PC-9 (cell line): ENCODE results near the gene USP48. TPM values are rescaled to one million over a fixed set of nuclear protein-coding genes. Genes with fewer than 3 reads are reported as not detected.

Source experiments
- BruUV-seq: library from RNA; stranded (reverse); fragments of 400-500 nt; replicated peaks from 2 replicates; lab custom pipeline; 2021; lab: Mats Ljungman, UMichigan
- CTCF ChIA-PET: fragments of 300-600 bp; sonication (Branson Sonifier 250); formaldehyde crosslinking; loops from one replicate; lab custom pipeline; 2022; ENCODE audit warnings: antibody characterized with exemption; lab: Charles Lee
- POLR2A ChIA-PET: fragments of 300-600 bp; sonication (Branson Sonifier 250); formaldehyde crosslinking; loops from one replicate; lab custom pipeline; 2022; ENCODE audit warnings: antibody characterized with exemption; ENCODE audit not compliant: unreplicated experiment; lab: Charles Lee
- DNase-seq, 2 experiments: peaks; one replicate each; pipeline versions ENCODE4 v3.0.0 to v3.0.0-alpha.2; 2015 to 2022; ENCODE audit warnings: mixed read lengths in 1 of 2
- H2AFZ ChIP-seq: fragments of 200-600 bp; sonication (generic); 2 replicates; pipeline ENCODE4 v1.8.1; 2017; ENCODE audit warnings: antibody characterized with exemption
- H3F3A ChIP-seq: fragments of 200-600 bp; sonication (generic); 2 replicates; pipeline ENCODE4 v1.8.1; 2017; ENCODE audit warnings: antibody characterized with exemption, mild to moderate bottlenecking, low read depth; ENCODE audit not compliant: insufficient read depth
- H3K27ac ChIP-seq: fragments of 200-600 bp; sonication (generic); 2 replicates; pipeline ENCODE4 v1.6.1; 2016; ENCODE audit warnings: mixed run types
- H3K27me3 ChIP-seq: fragments of 200-600 bp; sonication (generic); 2 replicates; pipeline ENCODE4 v1.6.1; 2016; ENCODE audit warnings: low read depth, mixed run types; ENCODE audit not compliant: insufficient read depth
- H3K36me3 ChIP-seq: fragments of 200-600 bp; sonication (generic); 2 replicates; pipeline ENCODE4 v1.6.1; 2016; ENCODE audit warnings: low read depth, mixed run types
- H3K4me1 ChIP-seq: fragments of 200-600 bp; sonication (generic); replicated peaks from 2 replicates; pipeline ENCODE4 v1.6.1; 2016; ENCODE audit warnings: mixed run types; ENCODE audit not compliant: insufficient read depth
- H3K4me2 ChIP-seq: fragments of 200-600 bp; sonication (generic); 2 replicates; pipeline ENCODE4 v1.6.1; 2017; ENCODE audit warnings: mixed run types
- H3K4me3 ChIP-seq: fragments of 200-600 bp; sonication (generic); 2 replicates; pipeline ENCODE4 v1.6.1; 2016; ENCODE audit warnings: mixed run types
- H3K79me2 ChIP-seq: fragments of 200-600 bp; sonication (generic); 2 replicates; pipeline ENCODE4 v1.6.1; 2017; ENCODE audit warnings: low read depth, mixed run types
- H3K9me2 ChIP-seq: fragments of 200-600 bp; sonication (generic); 2 replicates; pipeline ENCODE4 v1.8.1; 2017; ENCODE audit warnings: mild to moderate bottlenecking; ENCODE audit not compliant: insufficient read depth
- H3K9me3 ChIP-seq: fragments of 200-600 bp; sonication (generic); 2 replicates; pipeline ENCODE4 v1.8.1; 2016; ENCODE audit warnings: low read depth; ENCODE audit not compliant: insufficient read depth
- H4K20me1 ChIP-seq: fragments of 200-600 bp; sonication (generic); 2 replicates; pipeline ENCODE4 v1.8.1; 2017; ENCODE audit not compliant: insufficient read depth
- CTCF ChIP-seq: fragments of 200-600 bp; sonication (generic); conservative IDR thresholded peaks from 2 replicates; pipeline ENCODE4 v1.6.1; 2017; ENCODE audit warnings: mixed run types, antibody characterized with exemption, mild to moderate bottlenecking, moderate library complexity
- EZH2 ChIP-seq: fragments of 200-600 bp; sonication (generic); IDR thresholded peaks from 2 replicates; pipeline ENCODE4 v1.8.0; 2017; ENCODE audit warnings: antibody characterized with exemption, low read depth
- intact Hi-C: fragments of 100-400 bp; cut with micrococcal nuclease; formaldehyde crosslinking; loops from one replicate; pipeline ENCODE4 v1.10.0; 2022; ENCODE audit not compliant: unreplicated experiment
- total RNA-seq: library from RNA; stranded (reverse); gene quantifications from 2 replicates; pipeline ENCODE4 v1.2.3, GENCODE V29; 2021

The USP48 gene
- total RNA-seq, 1 experiment from 2014 or later: 63.1 TPM

DNA sequence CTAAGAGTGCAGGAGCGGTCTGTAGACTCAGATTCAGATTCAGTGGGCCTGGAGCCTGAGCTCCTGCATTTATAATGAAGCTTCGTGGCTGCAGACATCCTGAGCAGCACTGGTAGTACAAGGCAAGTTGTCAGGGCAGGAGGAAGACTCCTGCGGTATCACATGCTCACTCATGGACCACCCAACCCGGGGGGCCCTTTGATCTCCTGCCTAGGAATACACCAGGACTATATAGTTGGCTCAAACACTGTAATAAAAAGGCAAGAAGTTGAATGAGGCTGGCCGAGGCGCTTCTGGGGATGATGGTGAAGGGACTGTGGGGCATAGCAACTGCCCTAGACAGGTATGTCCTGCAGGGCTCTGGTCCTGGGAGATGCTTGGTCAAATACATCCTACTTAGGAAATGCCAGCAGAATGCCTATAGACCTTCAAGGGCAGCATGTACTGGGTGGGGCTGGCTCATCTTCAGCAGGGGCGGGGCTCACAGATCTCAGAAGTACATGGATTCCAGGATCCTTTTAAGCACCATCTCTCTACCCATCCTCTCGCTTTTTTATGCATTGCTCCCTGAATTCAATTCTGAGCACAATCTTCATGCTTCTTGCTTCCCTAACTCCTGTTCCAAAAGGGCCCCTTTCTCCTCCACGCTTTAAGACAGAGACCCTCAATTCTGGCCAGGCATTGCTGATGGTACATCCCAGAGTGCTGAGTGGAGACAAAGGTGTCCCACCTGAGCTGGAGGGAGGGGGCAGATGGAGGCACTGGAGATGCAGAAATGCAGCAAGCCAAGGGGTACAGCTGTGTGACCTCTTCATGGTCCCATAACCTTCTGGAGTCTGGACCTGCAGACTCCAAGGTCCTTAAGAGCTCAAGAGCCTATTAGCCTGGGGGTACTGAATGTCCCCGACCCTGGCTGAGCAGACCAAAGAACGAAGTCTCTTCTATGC lies 111.7 kb downstream of the USP48 start:
- CTCF ChIA-PET: no interaction called here
- no peaks in the 10 kb centered on the region for H4K20me1 ChIP-seq
- intact Hi-C loops: no loop called here
- H3K27me3 ChIP-seq: no peaks in the 10 kb centered on the region
- no peak for TF ChIP-seq CTCF
- no peak for TF ChIP-seq EZH2
- H3K4me3 ChIP-seq: no peak overlapping the region
- no peaks in the 10 kb centered on the region for H3K9me3 ChIP-seq
- H2AFZ ChIP-seq: no peak overlapping the region
- POLR2A ChIA-PET: no interaction called here
- no peaks in the 10 kb centered on the region for H3K36me3 ChIP-seq
- no peak overlapping the region for H3K27ac ChIP-seq
- no peaks in the 10 kb centered on the region for H3K79me2 ChIP-seq
- peaks cover 18% of the 10 kb centered on the region for H3K4me1 ChIP-seq
- H3K9me2 ChIP-seq: no peaks in the 10 kb centered on the region
- no TSS peak for BruUV-seq
- no peak overlapping the region for H3K4me2 ChIP-seq
- no peak for DNase-seq
- H3F3A ChIP-seq: peaks cover 9% of the 10 kb centered on the region; the same call in 1 of the 2 replicates

- Histone ChIP-seq H3K4me1 (peaks cover 8% of the 10 kb centered on the region), H3K4me2 (no peak overlapping the region), H3K9me3 (no peaks in the 10 kb centered on the region), H3K27ac (no peak overlapping the region), H4K20me1 (no peaks in the 10 kb centered on the region), H3K4me3 (no peak overlapping the region), H3K9me2 (no peaks in the 10 kb centered on the region), H3K79me2 (no peaks in the 10 kb centered on the region), H3K27me3 (no peaks in the 10 kb centered on the region), H3K36me3 (no peaks in the 10 kb centered on the region), H3F3A (no peaks in the 10 kb centered on the region), H2AFZ (no peak overlapping the region)
- TF ChIP-seq CTCF (no peak), EZH2 (no peak)
- no TSS peak for BruUV-seq
- intact Hi-C loops: no loop called here
- no peak for DNase-seq
- CTCF ChIA-PET: no interaction called here
- POLR2A ChIA-PET: no interaction called here
Measured at GRCh38 chr1:21670059-21670881, 112.7 kb downstream of the USP48 start.

DNA sequence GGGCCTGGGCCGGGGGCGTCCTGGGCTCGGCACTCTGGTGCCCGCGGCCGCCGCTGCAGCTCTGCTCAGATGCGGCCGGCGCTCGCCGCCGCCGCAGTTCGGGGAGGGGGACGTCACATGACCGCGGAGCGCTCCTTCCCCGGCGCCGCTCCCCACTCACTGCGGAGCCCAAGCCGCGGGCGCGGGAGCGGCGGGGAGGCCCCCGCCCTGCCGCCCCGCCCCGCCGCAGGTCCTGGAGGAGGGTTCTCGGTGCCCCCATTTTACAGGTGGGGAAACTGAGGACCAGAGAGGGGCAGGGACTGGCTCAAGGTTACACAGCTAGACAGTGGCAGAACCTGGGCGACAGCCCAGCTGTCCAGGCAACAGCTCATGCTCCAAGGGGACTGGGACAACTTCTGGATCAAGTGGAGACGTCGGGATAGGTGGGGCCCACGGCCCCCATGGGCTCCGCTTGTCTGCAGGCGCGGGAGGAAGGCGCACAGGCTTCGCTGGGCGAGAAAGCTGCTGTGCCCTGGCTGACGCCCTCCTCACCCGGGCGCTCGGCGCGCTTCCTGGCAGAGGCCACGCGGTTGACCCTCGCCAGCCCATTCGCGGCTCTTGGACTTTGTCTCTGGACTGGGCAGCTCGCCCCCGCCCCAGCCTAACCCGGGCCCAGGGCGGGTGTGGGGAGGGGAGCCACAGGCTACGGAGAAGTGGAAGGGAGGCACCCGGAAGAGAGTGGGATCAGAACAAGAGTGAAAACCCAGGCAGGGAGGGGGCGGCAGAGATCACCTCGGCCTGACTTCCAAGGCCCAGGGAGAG lies 113.5 kb downstream of the USP48 start, which contains the start of gene RAP1GAP:
Gene RAP1GAP, minus strand, starts transcription at position 100 of the 801 bp plus-strand sequence. CDS start 49,325 bp downstream, outside the sequence.
- H3K27me3 ChIP-seq: no peaks in the 10 kb centered on the region
- no peak within 1 kb of the TSS for H3K4me3 ChIP-seq
- TF ChIP-seq CTCF (no peak), EZH2 (no peak)
- no peak for DNase-seq
- H4K20me1 ChIP-seq: no peaks in the 10 kb centered on the region
- no TSS peak for BruUV-seq
- H3K4me2 ChIP-seq: no peak within 1 kb of the TSS
- H3K27ac ChIP-seq: no peak within 1 kb of the TSS
- no peaks in the 10 kb centered on the region for H3K9me3 ChIP-seq
- no peaks in the 10 kb centered on the region for H3K79me2 ChIP-seq
- no peaks in the 10 kb centered on the region for H3K9me2 ChIP-seq
- CTCF ChIA-PET: no interaction called here
- intact Hi-C loops: loop anchor here (10.0 kb wide), 1 partner anchor 745 kb away; no protein-coding TSS in a partner anchor
- no peaks in the 10 kb centered on the region for H3F3A ChIP-seq
- H2AFZ ChIP-seq: no peak within 1 kb of the TSS
- H3K4me1 ChIP-seq: no peaks in the 10 kb centered on the region
- POLR2A ChIA-PET: no interaction called here
- H3K36me3 ChIP-seq: no peaks in the 10 kb centered on the region
